RWPE2 (cell line): ENCODE results near the gene FASN.
A peak's percentile ranks its signal among the peaks of the same experiment; 100 is the strongest.

Source experiments
- ATAC-seq: fragments of 200-7000 bp; cut with Tn5 transposase; 3 replicates; pipeline ENCODE4 v1.9.1; 2021; ENCODE audit warnings: low read depth
- DNase-seq: peaks from one replicate; pipeline ENCODE4 v3.0.0-alpha.2; 2020; ENCODE audit warnings: low spot score
- H3K27ac ChIP-seq: fragments of 450-650 bp; 2 replicates; pipeline ENCODE4 v1.5.1; 2017; ENCODE audit warnings: mild to moderate bottlenecking; ENCODE audit not compliant: poor library complexity, severe bottlenecking
- H3K27me3 ChIP-seq: fragments of 250-450 bp; sonication (Bioruptor Pico); 2 replicates; pipeline ENCODE4 v1.5.1; 2021; ENCODE audit warnings: mild to moderate bottlenecking, moderate library complexity; ENCODE audit not compliant: insufficient read depth, poor library complexity, severe bottlenecking
- H3K36me3 ChIP-seq: fragments of 250-450 bp; sonication (Bioruptor Pico); 2 replicates; pipeline ENCODE4 v1.5.1; 2020; ENCODE audit warnings: low read depth, mild to moderate bottlenecking, moderate library complexity
- H3K4me1 ChIP-seq: fragments of 250-450 bp; sonication (Bioruptor Pico); 2 replicates; pipeline ENCODE4 v1.5.1; 2021; ENCODE audit warnings: mild to moderate bottlenecking, moderate library complexity; ENCODE audit not compliant: insufficient read depth, poor library complexity, severe bottlenecking
- H3K4me3 ChIP-seq: fragments of 250-450 bp; sonication (Bioruptor Pico); 2 replicates; pipeline ENCODE4 v1.5.1; 2021; ENCODE audit warnings: mild to moderate bottlenecking, moderate library complexity; ENCODE audit not compliant: severe bottlenecking
- H3K9me3 ChIP-seq: fragments of 250-450 bp; sonication (Bioruptor Pico); 2 replicates; pipeline ENCODE4 v1.5.1; 2021; ENCODE audit warnings: mild to moderate bottlenecking, moderate library complexity; ENCODE audit not compliant: severe bottlenecking
- TF ChIP-seq, protein P1 (sequence below): fragments of 450-650 bp; IDR thresholded peaks from one replicate; pipeline ENCODE4 v1.5.1; 2017; ENCODE audit warnings: mild to moderate bottlenecking, moderate library complexity; ENCODE audit not compliant: poor library complexity, severe bottlenecking

The FASN gene

GRCh38 chr17:82073446-82073845 lies 24.6 kb downstream of the FASN start:
- no peaks in the 10 kb centered on the region for H3K9me3 ChIP-seq
- H3K27ac ChIP-seq: no peak overlapping the region
- TF ChIP-seq, protein P1, sequence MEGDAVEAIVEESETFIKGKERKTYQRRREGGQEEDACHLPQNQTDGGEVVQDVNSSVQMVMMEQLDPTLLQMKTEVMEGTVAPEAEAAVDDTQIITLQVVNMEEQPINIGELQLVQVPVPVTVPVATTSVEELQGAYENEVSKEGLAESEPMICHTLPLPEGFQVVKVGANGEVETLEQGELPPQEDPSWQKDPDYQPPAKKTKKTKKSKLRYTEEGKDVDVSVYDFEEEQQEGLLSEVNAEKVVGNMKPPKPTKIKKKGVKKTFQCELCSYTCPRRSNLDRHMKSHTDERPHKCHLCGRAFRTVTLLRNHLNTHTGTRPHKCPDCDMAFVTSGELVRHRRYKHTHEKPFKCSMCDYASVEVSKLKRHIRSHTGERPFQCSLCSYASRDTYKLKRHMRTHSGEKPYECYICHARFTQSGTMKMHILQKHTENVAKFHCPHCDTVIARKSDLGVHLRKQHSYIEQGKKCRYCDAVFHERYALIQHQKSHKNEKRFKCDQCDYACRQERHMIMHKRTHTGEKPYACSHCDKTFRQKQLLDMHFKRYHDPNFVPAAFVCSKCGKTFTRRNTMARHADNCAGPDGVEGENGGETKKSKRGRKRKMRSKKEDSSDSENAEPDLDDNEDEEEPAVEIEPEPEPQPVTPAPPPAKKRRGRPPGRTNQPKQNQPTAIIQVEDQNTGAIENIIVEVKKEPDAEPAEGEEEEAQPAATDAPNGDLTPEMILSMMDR: no peak
- DNase-seq (no peak), ATAC-seq (peak; percentile 7; the same call in 2 of the 3 replicates)
- no peak overlapping the region for H3K4me3 ChIP-seq
- H3K4me1 ChIP-seq: peaks cover 4% of the 10 kb centered on the region
- H3K27me3 ChIP-seq: no peaks in the 10 kb centered on the region
- peaks cover 9% of the 10 kb centered on the region for H3K36me3 ChIP-seq

DNA sequence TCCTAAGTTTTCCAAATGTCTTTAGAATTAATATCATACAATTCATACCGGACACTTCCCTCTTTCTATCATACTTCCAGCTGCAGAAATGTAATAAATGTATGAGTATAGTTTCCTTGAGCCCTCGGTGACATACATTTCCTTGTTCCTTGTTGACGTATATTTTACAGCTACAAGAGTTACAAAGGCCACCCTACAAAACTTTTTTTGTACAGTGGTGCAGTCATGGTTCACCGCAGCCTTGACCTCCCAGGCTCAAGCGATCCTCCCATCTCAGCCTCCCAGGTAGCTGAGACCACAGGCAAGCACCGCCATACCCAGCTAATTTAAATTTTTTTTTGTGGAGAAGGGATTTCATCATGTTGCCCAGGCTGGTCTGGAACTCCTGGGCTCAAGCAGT lies 25.2 kb downstream of the FASN start:
- H3K27ac ChIP-seq: no peak overlapping the region
- no peak overlapping the region for H3K4me3 ChIP-seq
- ATAC-seq: no peak
- no peaks in the 10 kb centered on the region for H3K9me3 ChIP-seq
- H3K36me3 ChIP-seq: peaks cover 3% of the 10 kb centered on the region; the same call in 1 of the 2 replicates
- TF ChIP-seq, protein P1: no peak
- H3K27me3 ChIP-seq: no peaks in the 10 kb centered on the region
- no peak for DNase-seq
- peaks cover 4% of the 10 kb centered on the region for H3K4me1 ChIP-seq

DNA sequence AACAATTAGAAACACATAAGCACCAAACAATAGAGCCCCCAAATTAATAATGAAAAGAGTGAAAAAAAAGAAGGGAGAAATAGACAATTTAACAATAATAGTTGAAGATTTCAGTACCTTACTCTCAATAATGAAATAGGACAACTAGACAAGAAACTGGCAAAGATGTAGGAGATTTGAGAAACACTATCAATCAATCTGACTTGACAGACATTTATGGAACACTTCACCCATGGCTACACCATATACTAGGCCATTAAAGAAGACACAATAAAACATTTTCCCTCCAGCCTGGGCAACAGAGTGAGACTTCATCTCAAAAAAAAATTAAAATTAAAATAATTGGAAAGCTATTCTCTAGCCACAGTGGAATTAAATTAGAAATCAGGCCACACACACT lies 27.4 kb downstream of the FASN start:
- Histone ChIP-seq H3K9me3 (no peaks in the 10 kb centered on the region), H3K36me3 (no peaks in the 10 kb centered on the region), H3K27me3 (no peaks in the 10 kb centered on the region), H3K27ac (no peak overlapping the region), H3K4me1 (peaks cover 4% of the 10 kb centered on the region), H3K4me3 (no peak overlapping the region)
- TF ChIP-seq, protein P1: no peak
- DNase-seq (no peak), ATAC-seq (no peak)

DNA sequence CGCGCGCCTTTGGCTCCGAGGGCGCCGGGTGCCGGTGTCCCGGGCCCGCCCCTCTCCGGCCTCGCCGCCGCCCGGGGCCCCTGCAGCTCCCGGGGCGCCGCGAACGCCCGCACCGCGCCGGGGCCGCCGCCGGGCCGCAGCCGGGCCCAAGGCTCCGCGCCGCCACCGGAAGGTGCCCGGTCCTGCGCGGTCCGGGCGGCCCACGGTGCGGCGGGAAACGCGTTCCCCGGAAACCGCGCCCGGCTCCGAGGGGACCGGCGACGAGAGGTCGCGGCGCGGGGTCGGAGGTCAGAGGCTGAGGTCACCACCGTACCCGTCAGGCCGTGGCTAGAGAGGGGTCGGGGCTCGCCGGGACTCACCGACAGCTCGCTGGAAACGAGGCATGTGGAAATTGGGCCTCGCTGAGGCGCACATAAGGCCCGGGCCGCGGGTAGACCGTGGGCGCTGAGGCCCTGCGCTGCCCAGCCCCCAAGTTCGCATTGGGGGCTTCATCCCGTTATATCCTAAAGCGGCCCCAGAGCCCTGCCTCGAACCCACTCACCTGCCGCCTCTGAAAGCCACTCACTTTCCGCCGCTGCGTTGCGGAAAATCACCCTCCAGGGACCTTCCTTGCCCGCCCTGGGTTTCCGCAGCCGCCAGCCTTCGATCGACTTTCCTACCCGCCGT lies 32.3 kb downstream of the FASN start, which contains the start of gene DUS1L:
Gene DUS1L (minus strand): TSS at position 167 of the 666 bp plus-strand sequence. CDS start 745 bp downstream, outside the sequence.
- H3K9me3 ChIP-seq: no peaks in the 10 kb centered on the region
- TF ChIP-seq, protein P1: no peak
- H3K27me3 ChIP-seq: no peaks in the 10 kb centered on the region
- no peak for DNase-seq
- no peaks in the 10 kb centered on the region for H3K4me1 ChIP-seq
- peaks cover 35% of the 10 kb centered on the region for H3K36me3 ChIP-seq
- H3K27ac ChIP-seq: peak within 1 kb of the TSS; percentile 41
- H3K4me3 ChIP-seq: peak within 1 kb of the TSS; percentile 98
- peak; percentile 52 for ATAC-seq

GRCh38 chr17:82065193-82065637 lies 32.8 kb downstream of the FASN start:
- Histone ChIP-seq H3K27me3 (no peaks in the 10 kb centered on the region), H3K4me3 (peak overlapping the region; percentile 98), H3K36me3 (peaks cover 40% of the 10 kb centered on the region), H3K27ac (peak overlapping the region; percentile 41), H3K9me3 (no peaks in the 10 kb centered on the region), H3K4me1 (no peaks in the 10 kb centered on the region)
- no peak for DNase-seq
- TF ChIP-seq, protein P1: no peak
- ATAC-seq: peak; percentile 3; the same call in 1 of the 3 replicates
